Hematopoietic multipotent progenitor cell treated with erythropoietin and hydrocortisone succinate and interleukin-3 and kit ligand, for 15 days (in vitro differentiated cells): ENCODE measurements around the gene CAPZB.
A peak's percentile ranks its signal among the peaks of the same experiment; 100 is the strongest.

Source experiments
- DNase-seq: peaks from one replicate; pipeline ENCODE4 v3.0.0-alpha.2; 2015; ENCODE audit warnings: low spot score

The CAPZB gene

GRCh38 chr1:19468397-19468956 lies 16.9 kb downstream of the CAPZB start:
- peak; percentile 41 for DNase-seq

- no peak for DNase-seq
Observed at GRCh38 chr1:19467199-19468187, 17.8 kb downstream of the CAPZB start.

- no peak for DNase-seq
Observed at GRCh38 chr1:19466112-19466561, 19.2 kb downstream of the CAPZB start.

GRCh38 chr1:19465650-19466049 lies 19.7 kb downstream of the CAPZB start:
- DNase-seq = no peak

- no peak for DNase-seq
Observed at GRCh38 chr1:19465123-19465522, 20.2 kb downstream of the CAPZB start.

GRCh38 chr1:19464696-19465095 lies 20.6 kb downstream of the CAPZB start:
- no peak for DNase-seq

- no peak for DNase-seq
Observed at GRCh38 chr1:19463504-19463803, 21.9 kb downstream of the CAPZB start.

- no peak for DNase-seq
Observed at GRCh38 chr1:19462781-19463503, 22.4 kb downstream of the CAPZB start.

- no peak for DNase-seq
Observed at GRCh38 chr1:19461220-19461554, 24.2 kb downstream of the CAPZB start.

GRCh38 chr1:19460535-19461219 lies 24.7 kb downstream of the CAPZB start:
- no peak for DNase-seq

GRCh38 chr1:19458815-19459417 lies 26.4 kb downstream of the CAPZB start:
- DNase-seq = no peak

GRCh38 chr1:19457607-19458006 lies 27.7 kb downstream of the CAPZB start:
- no peak for DNase-seq

GRCh38 chr1:19456968-19457441 lies 28.3 kb downstream of the CAPZB start:
- DNase-seq = no peak

GRCh38 chr1:19455353-19455752 lies 30.0 kb downstream of the CAPZB start:
- no peak for DNase-seq

- no peak for DNase-seq
Observed at GRCh38 chr1:19454265-19455146, 30.8 kb downstream of the CAPZB start.

- no peak for DNase-seq
Observed at GRCh38 chr1:19453741-19454201, 31.6 kb downstream of the CAPZB start.

- no peak for DNase-seq
Observed at GRCh38 chr1:19452221-19452663, 33.1 kb downstream of the CAPZB start.

- no peak for DNase-seq
Observed at GRCh38 chr1:19450811-19451515, 34.4 kb downstream of the CAPZB start.

GRCh38 chr1:19449454-19450228 lies 35.7 kb downstream of the CAPZB start:
- DNase-seq = no peak
